OCI-LY3 (cell line): ENCODE data around the gene MPZL1.

Experiments
- EZH2phosphoT487 ChIP-seq: fragments of 200-600 bp; shearing (Covaris generic); IDR thresholded peaks from 2 replicates; pipeline ENCODE4 v1.6.1; 2018; ENCODE audit warnings: antibody characterized with exemption, mixed run types, low read depth
- TF ChIP-seq, protein P1 (sequence below): fragments of 200-600, 300-600 bp; sonication (generic); IDR thresholded peaks from 2 replicates; pipeline ENCODE4 v1.5.1; 2014; ENCODE audit warnings: antibody characterized with exemption, low read length, low read depth

DNA sequence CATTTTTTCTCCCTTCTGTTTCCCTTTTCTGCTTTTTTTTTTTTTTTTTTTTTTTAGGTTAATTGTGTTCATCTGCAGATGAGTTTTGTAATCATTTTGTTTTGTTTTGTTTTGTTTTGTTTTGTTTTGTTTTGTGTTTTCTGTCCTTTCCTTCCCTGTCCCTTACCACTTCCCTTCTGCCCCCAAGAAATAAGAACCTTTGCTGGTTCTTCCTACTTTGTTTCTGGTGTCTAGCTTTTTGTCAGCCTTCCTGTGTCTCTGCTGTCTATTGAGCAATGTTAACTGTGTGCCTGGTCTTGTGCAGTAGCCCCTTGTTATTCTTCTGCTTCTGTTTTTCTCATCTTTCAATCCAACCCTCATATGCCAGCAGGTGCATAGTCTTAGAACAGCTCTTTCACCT is 46.0 kb downstream of the MPZL1 start:
- TF ChIP-seq, protein P1, sequence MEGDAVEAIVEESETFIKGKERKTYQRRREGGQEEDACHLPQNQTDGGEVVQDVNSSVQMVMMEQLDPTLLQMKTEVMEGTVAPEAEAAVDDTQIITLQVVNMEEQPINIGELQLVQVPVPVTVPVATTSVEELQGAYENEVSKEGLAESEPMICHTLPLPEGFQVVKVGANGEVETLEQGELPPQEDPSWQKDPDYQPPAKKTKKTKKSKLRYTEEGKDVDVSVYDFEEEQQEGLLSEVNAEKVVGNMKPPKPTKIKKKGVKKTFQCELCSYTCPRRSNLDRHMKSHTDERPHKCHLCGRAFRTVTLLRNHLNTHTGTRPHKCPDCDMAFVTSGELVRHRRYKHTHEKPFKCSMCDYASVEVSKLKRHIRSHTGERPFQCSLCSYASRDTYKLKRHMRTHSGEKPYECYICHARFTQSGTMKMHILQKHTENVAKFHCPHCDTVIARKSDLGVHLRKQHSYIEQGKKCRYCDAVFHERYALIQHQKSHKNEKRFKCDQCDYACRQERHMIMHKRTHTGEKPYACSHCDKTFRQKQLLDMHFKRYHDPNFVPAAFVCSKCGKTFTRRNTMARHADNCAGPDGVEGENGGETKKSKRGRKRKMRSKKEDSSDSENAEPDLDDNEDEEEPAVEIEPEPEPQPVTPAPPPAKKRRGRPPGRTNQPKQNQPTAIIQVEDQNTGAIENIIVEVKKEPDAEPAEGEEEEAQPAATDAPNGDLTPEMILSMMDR, result no peak
- no peak for TF ChIP-seq EZH2phosphoT487
